Tibial nerve (tissue), 3 donors: ENCODE measurements around the gene ANGPTL8.

Experiments
- CTCF ChIP-seq, 5 experiments: fragments of 200-600 bp in 3 of 5; fragments of 450-650 bp in 2 of 5; sonication (generic) in 3 of 5; IDR thresholded peaks; one replicate each; pipeline ENCODE4 v1.5.1; 2016 to 2019; ENCODE audit warnings: antibody characterized with exemption in 5 of 5, mild to moderate bottlenecking in 3 of 5, moderate library complexity in 2 of 5
- POLR2A ChIP-seq, 2 donors: fragments of 450-650 bp; IDR thresholded peaks; one replicate each; pipeline ENCODE4 v1.6.1; 2017; ENCODE audit warnings: antibody characterized with exemption in 2 of 2, mild to moderate bottlenecking in 2 of 2, moderate library complexity in 2 of 2

- TF ChIP-seq POLR2A (IDR thresholded peaks at IDR 0.05) (no peak), CTCF (IDR thresholded peaks at IDR 0.05) (no peak)
These were observed 30.0 kb downstream of the ANGPTL8 start for GRCh38 chr19:11269408-11269807.
